HG02938 (cell line): ENCODE data around the gene ZNF682.
"Not testable (repeated sequence)": the region's sequence is repeated elsewhere in the genome, so short reads cannot be mapped to it uniquely, and the experiment has no call there.

Experiments
- ATAC-seq: cut with Tn5 transposase; IDR thresholded peaks from one replicate; pipeline ENCODE4 v1.9.1; 2021; ENCODE audit warnings: mild to moderate bottlenecking, moderate library complexity; ENCODE audit not compliant: unreplicated experiment

ZNF682 gene

DNA sequence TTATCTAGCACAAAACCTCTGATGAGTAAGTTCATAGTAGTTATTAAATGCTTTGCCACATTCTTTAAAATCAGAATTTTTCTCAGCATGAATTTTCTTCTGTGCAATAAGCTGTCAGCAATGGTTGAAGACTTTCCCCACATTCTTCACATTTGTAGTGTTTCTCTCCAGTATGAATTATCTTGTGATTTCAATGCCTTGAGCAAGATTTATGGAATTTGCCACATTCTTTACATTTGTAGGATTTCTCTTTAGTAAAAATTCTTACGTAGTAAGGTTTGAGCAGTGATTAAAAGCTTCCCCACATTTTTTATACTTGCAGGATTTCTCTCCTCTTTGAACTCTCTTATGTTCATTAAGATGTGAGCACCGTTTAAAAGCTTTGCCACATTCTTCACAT is 33.6 kb downstream of the ZNF682 start:
- no peak for ATAC-seq

DNA sequence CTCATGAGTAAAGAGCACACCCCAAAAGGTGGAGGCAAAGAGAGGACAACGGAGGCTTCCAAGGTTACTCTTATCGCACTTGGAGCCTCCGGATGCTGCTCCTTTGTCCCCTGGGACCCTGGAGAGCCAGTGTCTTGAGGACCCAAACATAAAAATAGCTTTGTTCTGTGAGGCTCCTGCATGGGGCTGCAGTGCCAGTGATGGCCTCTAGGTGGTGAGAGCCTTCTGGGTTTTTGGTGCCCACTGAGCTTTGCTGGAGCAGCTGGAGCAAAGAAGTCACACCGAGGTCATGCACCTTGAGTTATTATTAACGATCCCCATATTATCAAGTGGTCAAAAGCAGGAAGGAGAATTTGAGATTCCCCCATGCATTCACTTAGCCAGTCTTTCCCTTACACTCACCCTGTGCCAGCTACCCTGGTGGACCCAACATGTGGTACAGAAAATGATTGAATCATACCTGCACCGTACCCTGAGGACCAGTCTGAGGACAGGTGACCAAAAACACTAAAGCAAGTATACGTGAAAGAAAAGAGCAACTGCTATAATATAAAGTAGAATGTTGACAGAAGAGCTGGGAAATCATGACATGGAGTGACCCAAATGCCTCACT is 41.5 kb downstream of the ZNF682 start:
- no peak for ATAC-seq

DNA sequence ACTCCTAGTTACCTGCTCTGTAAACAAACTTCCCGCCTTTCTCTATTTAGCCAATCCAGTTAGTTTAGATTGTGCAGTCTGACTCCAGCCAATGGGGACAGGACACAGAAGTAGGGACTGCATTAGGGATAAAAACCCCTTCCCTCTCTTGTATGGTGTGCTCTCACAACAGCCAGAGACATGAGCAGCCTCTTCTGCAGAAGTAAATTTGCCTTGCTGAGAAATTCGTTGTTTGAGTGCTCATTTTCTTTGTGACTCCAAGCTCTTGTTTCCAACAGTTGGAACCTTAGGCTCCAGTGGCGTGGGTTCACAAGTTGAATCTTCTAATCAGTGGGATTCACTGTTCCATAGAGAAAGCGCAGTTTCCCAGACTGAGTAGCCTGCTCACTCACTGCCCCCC is 72.4 kb downstream of the ZNF682 start:
- no peak for ATAC-seq

DNA sequence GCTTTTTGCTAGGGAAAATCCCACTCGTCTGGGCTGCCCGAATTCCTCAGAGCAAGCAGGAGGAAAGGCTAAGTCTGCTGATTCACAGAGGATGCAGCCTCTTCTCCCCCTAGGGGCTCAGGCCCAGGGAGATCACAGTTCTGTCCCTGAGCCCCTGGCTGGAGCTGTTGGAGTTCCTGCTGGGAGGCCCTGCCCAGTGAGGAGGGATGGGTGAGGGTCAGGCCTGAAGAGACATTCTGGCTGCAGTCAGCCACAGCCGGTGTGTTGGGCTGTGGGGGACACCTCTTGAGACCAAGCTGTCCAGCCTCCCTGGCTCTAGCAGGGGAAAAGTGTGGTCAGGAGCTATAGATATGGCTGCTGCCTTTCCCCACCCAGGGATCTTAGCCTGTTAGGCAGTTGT is 73.2 kb downstream of the ZNF682 start:
- ATAC-seq, result not testable (repeated sequence)

DNA sequence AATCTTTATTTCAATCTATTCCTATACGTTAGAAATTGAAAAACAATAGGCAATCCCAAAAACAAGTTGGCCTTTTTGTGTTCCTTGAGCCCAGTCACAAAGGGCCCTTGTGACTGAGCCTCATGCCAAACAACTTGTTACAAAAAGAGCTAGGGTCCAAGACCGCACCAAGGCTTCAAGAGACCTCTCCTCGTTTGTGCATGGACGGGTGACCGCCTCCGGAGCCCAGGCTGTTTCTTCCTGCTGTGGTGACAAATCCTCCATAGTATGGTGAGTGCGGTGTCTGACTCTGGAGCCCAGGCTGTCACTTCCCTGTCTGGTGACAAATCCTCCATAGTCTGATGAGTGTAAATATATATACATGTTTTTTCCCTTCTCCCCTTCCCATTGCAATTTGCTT is 74.9 kb downstream of the ZNF682 start:
- ATAC-seq, result no peak

DNA sequence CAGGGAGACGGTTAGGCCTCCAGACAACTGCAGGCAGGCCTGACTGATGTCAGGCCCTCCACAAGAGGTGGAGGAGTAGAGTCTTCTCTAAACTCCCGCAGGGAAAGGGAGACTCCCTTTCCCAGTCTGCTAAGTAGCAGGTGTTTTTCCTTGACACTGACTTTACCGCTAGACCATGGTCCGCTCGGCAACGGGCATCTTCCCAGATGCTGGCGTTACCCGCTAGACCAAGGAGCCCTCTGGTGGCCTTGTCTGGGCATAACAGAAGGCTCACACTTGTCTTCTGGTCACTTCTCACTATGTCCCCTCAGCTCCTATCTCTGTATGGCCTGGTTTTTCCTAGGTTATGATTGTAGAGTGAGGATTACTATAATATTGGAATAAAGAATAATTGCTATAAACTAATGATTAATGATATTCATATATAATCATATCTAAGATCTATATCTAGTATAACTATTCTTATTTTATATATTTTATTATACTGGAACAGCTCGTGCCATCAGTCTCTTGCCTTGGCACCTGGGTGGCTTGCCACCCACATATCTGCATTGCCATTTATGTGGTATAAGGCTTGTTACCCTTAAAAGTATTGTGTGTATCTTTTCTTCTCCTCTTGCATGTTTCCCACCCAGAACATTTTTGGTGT is 80.0 kb downstream of the ZNF682 start:
- ATAC-seq, result not testable (repeated sequence)

DNA sequence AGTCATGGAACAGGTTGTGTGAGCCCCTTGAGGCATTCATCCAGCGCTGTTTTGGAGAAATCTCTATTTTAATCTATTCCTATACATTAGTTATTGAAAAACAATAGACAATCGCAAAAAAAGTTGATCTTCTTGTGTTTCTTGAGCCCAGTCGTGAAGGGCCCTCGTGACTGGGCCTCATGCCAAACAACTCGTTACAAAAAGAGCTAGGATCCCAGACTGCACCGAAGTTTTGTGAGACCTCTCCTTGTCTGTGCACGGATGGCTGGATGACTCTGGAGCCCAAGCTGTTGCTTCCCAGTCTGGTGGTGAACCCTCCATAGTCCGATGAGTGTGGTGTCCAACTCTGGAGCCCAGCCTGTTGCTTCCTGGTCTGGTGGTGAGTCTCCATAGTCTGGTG is 81.5 kb downstream of the ZNF682 start:
- ATAC-seq, result not testable (repeated sequence)

DNA sequence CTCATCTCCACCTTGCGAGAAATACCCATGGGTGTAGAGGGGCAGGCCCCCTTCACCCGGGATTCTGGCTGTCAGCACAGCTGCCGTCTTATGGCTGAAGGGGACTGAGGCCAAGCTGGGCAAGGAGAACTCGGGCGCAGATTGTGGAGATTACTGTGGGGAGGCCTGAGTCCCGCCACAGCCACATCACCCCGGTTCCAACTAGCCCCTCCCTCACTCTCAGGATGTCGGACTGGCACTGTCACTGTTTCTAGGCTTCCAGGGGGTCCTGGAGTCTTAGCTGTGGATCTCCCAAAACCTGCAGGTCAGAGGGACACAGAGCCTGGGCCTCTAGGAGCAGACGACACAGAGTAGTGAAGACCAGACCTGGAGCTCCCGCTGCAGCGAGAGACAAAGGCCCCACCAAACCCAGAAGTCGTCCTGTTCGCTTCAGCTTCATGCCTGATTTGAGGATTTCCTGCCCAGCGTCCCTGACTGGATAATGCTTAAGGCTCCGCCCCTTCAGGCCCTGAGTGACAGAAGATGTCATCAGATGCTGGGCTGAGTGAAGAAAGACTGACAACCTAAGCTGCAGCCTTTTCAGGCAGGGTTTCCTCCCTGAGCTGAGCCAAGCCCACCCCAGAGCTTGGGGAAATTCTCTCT is 82.8 kb downstream of the ZNF682 start:
- ATAC-seq, result no peak

DNA sequence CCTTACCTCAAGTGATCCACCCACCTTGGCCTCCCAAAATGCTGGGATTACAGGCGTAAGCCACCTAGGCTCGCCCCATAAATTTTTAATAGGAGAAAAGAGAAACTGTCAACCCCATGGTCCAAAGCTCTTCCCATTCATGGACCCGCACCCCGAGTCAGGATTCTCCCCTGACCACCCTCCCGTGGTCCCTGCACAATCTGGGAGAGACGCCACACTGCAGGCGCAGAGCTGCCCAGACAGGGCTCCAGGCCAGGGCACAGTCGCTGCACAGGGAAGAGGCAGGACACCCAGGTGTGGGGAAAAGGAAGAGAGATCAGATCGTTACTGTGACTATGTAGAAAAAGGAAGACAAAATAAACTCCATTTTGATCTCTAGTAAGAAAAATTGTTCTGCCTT is 84.1 kb downstream of the ZNF682 start:
- ATAC-seq, result no peak
